GM21529 (cell line): ENCODE results near the gene SEL1L2.

ENCODE experiments used
- ATAC-seq: cut with Tn5 transposase; IDR thresholded peaks from one replicate; pipeline ENCODE4 v1.9.1; 2021; ENCODE audit not compliant: unreplicated experiment

Gene SEL1L2

GRCh38 chr20:13865791-13866351 is 124.5 kb downstream of the SEL1L2 start:
- no peak for ATAC-seq

GRCh38 chr20:13865156-13865555 is 125.3 kb downstream of the SEL1L2 start:
- no peak for ATAC-seq

GRCh38 chr20:13863244-13863643 is 127.2 kb downstream of the SEL1L2 start:
- no peak for ATAC-seq

- ATAC-seq = no peak
Measured at GRCh38 chr20:13862245-13862644, 128.2 kb downstream of the SEL1L2 start.

- ATAC-seq = no peak
Measured at GRCh38 chr20:13858871-13859270, 131.5 kb downstream of the SEL1L2 start.

GRCh38 chr20:13858439-13858838 is 132.0 kb downstream of the SEL1L2 start:
- no peak for ATAC-seq

- ATAC-seq = no peak
Measured at GRCh38 chr20:13857961-13858360, 132.5 kb downstream of the SEL1L2 start.

GRCh38 chr20:13857304-13857703 is 133.1 kb downstream of the SEL1L2 start:
- no peak for ATAC-seq

- ATAC-seq = no peak
Measured at GRCh38 chr20:13856354-13856753, 134.1 kb downstream of the SEL1L2 start.

GRCh38 chr20:13855613-13856012 is 134.8 kb downstream of the SEL1L2 start:
- ATAC-seq = no peak

- ATAC-seq = no peak
Measured at GRCh38 chr20:13852306-13852705, 138.1 kb downstream of the SEL1L2 start.

GRCh38 chr20:13851279-13851678 is 139.1 kb downstream of the SEL1L2 start:
- ATAC-seq = no peak

GRCh38 chr20:13844296-13844695 is 146.1 kb downstream of the SEL1L2 start:
- ATAC-seq = no peak

GRCh38 chr20:13841206-13841605 is 149.2 kb downstream of the SEL1L2 start:
- no peak for ATAC-seq

GRCh38 chr20:13840093-13840465 is 150.3 kb downstream of the SEL1L2 start:
- no peak for ATAC-seq

GRCh38 chr20:13839421-13840092 is 150.9 kb downstream of the SEL1L2 start:
- no peak for ATAC-seq

- no peak for ATAC-seq
Measured at GRCh38 chr20:13838664-13839063, 151.8 kb downstream of the SEL1L2 start.

- ATAC-seq = no peak
Measured at GRCh38 chr20:13831476-13831875, 158.9 kb downstream of the SEL1L2 start.

GRCh38 chr20:13825465-13825864 is 164.9 kb downstream of the SEL1L2 start:
- ATAC-seq = no peak

- no peak for ATAC-seq
Measured at GRCh38 chr20:13824459-13824858, 166.0 kb downstream of the SEL1L2 start.

- ATAC-seq = no peak
Measured at GRCh38 chr20:13822459-13822858, 168.0 kb downstream of the SEL1L2 start.

- ATAC-seq = no peak
Measured at GRCh38 chr20:13821876-13822275, 168.5 kb downstream of the SEL1L2 start.
